ENCODE data around the gene NWD2. TPM values are rescaled to one million over a fixed set of nuclear protein-coding genes. Genes with fewer than 3 reads are reported as not detected.
"Not testable (repeated sequence)": the region's sequence is repeated elsewhere in the genome, so short reads cannot be mapped to it uniquely, and the experiment has no call there.

NWD2 gene
- total RNA-seq (not detected), polyA plus RNA-seq (under 1 TPM in 2 of 3 donors, not detected in 1; 0.01 to 0.03 TPM)
- long read RNA-seq, donor 1: 0 reads
- long read RNA-seq, donor 2: 0 reads

GRCh38 chr4:37244583-37245390 is at the start of gene NWD2:
Gene NWD2, plus strand, starts transcription at chr4:37244743. Its CDS starts 325 bp downstream, at chr4:37245068.
- ATAC-seq (no peak), DNase-seq (peak in 1 of 2 donors; percentile 42)
- TF ChIP-seq, protein P1, sequence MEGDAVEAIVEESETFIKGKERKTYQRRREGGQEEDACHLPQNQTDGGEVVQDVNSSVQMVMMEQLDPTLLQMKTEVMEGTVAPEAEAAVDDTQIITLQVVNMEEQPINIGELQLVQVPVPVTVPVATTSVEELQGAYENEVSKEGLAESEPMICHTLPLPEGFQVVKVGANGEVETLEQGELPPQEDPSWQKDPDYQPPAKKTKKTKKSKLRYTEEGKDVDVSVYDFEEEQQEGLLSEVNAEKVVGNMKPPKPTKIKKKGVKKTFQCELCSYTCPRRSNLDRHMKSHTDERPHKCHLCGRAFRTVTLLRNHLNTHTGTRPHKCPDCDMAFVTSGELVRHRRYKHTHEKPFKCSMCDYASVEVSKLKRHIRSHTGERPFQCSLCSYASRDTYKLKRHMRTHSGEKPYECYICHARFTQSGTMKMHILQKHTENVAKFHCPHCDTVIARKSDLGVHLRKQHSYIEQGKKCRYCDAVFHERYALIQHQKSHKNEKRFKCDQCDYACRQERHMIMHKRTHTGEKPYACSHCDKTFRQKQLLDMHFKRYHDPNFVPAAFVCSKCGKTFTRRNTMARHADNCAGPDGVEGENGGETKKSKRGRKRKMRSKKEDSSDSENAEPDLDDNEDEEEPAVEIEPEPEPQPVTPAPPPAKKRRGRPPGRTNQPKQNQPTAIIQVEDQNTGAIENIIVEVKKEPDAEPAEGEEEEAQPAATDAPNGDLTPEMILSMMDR (IDR thresholded peaks at IDR 0.05): no peak
- Histone ChIP-seq H3K27me3 (ENCODE audit: insufficient read depth in 3 of 3, low read length in 2 of 3) (peaks cover 3 to 49% (median 16%) of the 10 kb centered on the region in 3 donors), H3K36me3 (ENCODE audit: insufficient read depth in 1 of 2, low read depth in 1 of 2) (no peaks in the 10 kb centered on the region), H3K27ac (no peak within 1 kb of the TSS), H3K4me3 (peak within 1 kb of the TSS; percentile 18), H3K4me1 (no peaks in the 10 kb centered on the region), H3K9me3 (no peaks in the 10 kb centered on the region)
- intact Hi-C loops (cut with DNase I): no loop called here
- WGBS, 3 donors: 0 to 1% (median 1%) methylated on average over 58 to 95 of the region's 95 CpGs

- H3K9me3 ChIP-seq: no peaks in the 10 kb centered on the region
- no peaks in the 10 kb centered on the region for H3K27me3 ChIP-seq (ENCODE audit: insufficient read depth in 3 of 3, low read length in 2 of 3)
- intact Hi-C loops (cut with DNase I): no loop called here
- 69 to 78% (median 72%) methylated on average over 3 of the region's 3 CpGs for WGBS, 3 donors
- no peak overlapping the region for H3K4me3 ChIP-seq
- no peaks in the 10 kb centered on the region for H3K4me1 ChIP-seq
- H3K27ac ChIP-seq: no peak overlapping the region
- H3K36me3 ChIP-seq (ENCODE audit: insufficient read depth in 1 of 2, low read depth in 1 of 2): no peaks in the 10 kb centered on the region
- no peak for DNase-seq
- TF ChIP-seq, protein P1 (IDR thresholded peaks at IDR 0.05): no peak
- no peak for ATAC-seq
These were observed 46.6 kb upstream of the NWD2 start for GRCh38 chr4:37197899-37198298.

GRCh38 chr4:37204740-37205139 is 39.8 kb upstream of the NWD2 start:
- H3K27ac ChIP-seq; DNase-seq; ATAC-seq; H3K27me3 ChIP-seq (ENCODE audit: insufficient read depth in 3 of 3, low read length in 2 of 3); intact Hi-C loops (cut with DNase I); H3K4me1 ChIP-seq; H3K36me3 ChIP-seq (ENCODE audit: insufficient read depth in 1 of 2, low read depth in 1 of 2); H3K9me3 ChIP-seq; H3K4me3 ChIP-seq: not testable (repeated sequence)
- 71 to 79% (median 78%) methylated on average over 1 of the region's 1 CpG for WGBS, 3 donors

DNA sequence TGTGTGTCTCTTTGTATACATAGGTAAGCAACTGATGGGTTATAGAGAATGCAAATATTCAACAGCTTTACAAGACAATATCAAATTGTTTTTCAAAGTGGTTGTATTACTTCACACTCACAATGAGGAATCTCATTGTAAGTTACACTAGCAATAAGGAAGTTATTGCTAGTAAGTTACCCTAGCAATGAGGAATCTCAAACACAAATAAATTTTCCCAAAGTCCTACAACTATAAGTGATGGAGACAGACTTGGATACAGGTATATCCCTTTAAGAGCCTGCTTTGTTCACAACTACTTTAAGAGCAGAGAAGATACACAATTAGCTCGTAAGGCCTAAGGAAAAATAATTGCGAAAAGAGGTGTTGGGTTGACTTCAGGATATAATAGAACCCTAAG is 28.3 kb upstream of the NWD2 start:
- H3K36me3 ChIP-seq (ENCODE audit: insufficient read depth in 1 of 2, low read depth in 1 of 2): no peaks in the 10 kb centered on the region
- no peak for DNase-seq
- H3K4me3 ChIP-seq: no peak overlapping the region
- ATAC-seq: no peak
- no peaks in the 10 kb centered on the region for H3K4me1 ChIP-seq
- TF ChIP-seq, protein P1 (IDR thresholded peaks at IDR 0.05): no peak
- H3K27ac ChIP-seq: no peak overlapping the region
- H3K27me3 ChIP-seq (ENCODE audit: insufficient read depth in 3 of 3, low read length in 2 of 3): peaks cover 0 to 2% (median 0%) of the 10 kb centered on the region in 3 donors
- intact Hi-C loops (cut with DNase I): no loop called here
- no peaks in the 10 kb centered on the region for H3K9me3 ChIP-seq
- WGBS, 3 donors: 75 to 82% (median 78%) methylated on average over 2 of the region's 2 CpGs

DNA sequence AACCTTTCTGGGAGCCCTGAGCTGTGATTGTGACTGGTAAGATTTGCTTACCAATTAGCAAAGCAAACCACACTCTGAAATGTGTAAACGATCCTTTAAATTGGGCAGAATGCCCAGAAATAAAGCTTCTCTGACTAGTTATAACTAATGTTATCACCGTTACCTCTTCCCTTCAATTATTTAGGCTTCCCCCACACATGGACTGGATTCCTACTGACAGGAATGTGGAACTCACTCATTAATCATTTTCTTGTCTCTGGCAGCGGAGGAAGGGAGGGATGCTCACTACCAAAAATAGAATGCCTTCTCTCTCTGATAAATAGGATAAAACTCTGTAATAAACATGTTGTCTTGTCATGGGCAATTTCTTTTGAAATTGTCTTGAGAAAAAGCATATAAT is 25.3 kb upstream of the NWD2 start:
- TF ChIP-seq, protein P1 (IDR thresholded peaks at IDR 0.05): no peak
- Histone ChIP-seq H3K36me3 (ENCODE audit: insufficient read depth in 1 of 2, low read depth in 1 of 2) (no peaks in the 10 kb centered on the region), H3K9me3 (no peaks in the 10 kb centered on the region), H3K4me3 (no peak overlapping the region), H3K4me1 (no peaks in the 10 kb centered on the region), H3K27ac (no peak overlapping the region), H3K27me3 (ENCODE audit: insufficient read depth in 3 of 3, low read length in 2 of 3) (peaks cover 0 to 2% (median 0%) of the 10 kb centered on the region in 3 donors)
- intact Hi-C loops (cut with DNase I): no loop called here
- WGBS, 3 donors: 22 to 29% (median 24%) methylated on average over 3 of the region's 3 CpGs
- ATAC-seq (no peak), DNase-seq (no peak)

All from psoas muscle (tissue), 8 donors.